ENCODE data around the gene HIPK1. TPM values are rescaled to one million over a fixed set of nuclear protein-coding genes. Genes with fewer than 3 reads are reported as not detected.

HIPK1 gene
- total and polyA plus RNA-seq, 2 experiments from 2014 or later: 8.7 to 31.6 TPM

- H3K4me3 ChIP-seq: peak overlapping the region; percentile 95
- WGBS (ENCODE audit: low lambda C conversion rate, missing lambda C conversion rate): 20% methylated on average over 6 of the region's 6 CpGs
- DNase-seq (ENCODE audit: low spot score): peak; percentile 24
- TF ChIP-seq EZH2phosphoT487 (IDR thresholded peaks at IDR 0.05; ENCODE audit: low read depth, severe bottlenecking, unreplicated experiment): no peak
- TF ChIP-seq CTCF (IDR thresholded peaks at IDR 0.05; ENCODE audit: poor library complexity): no peak
- no peak for TF ChIP-seq EZH2 (IDR thresholded peaks at IDR 0.05; ENCODE audit: borderline replicate concordance)
- peak overlapping the region; percentile 98 for H3K27ac ChIP-seq
- H3K79me2 ChIP-seq: peaks cover 37% of the 10 kb centered on the region
- H3K9me3 ChIP-seq (ENCODE audit: low read depth): no peaks in the 10 kb centered on the region
- no peaks in the 10 kb centered on the region for H3K9me2 ChIP-seq (replicated peaks; ENCODE audit: insufficient read depth)
- peaks cover 17% of the 10 kb centered on the region for H4K20me1 ChIP-seq (ENCODE audit: insufficient read depth, poor library complexity, severe bottlenecking)
- peaks cover under 1% of the 10 kb centered on the region for H3K27me3 ChIP-seq
- H3K4me2 ChIP-seq: peak overlapping the region; percentile 80
- peak overlapping the region; percentile 94 for H2AFZ ChIP-seq
- H3K4me1 ChIP-seq (ENCODE audit: insufficient read depth): peaks cover 27% of the 10 kb centered on the region
- H3K36me3 ChIP-seq (replicated peaks; ENCODE audit: insufficient read depth, low read depth): no peaks in the 10 kb centered on the region
Observed at GRCh38 chr1:113928187-113928930, 765 bp upstream of the HIPK1 start.

DNA sequence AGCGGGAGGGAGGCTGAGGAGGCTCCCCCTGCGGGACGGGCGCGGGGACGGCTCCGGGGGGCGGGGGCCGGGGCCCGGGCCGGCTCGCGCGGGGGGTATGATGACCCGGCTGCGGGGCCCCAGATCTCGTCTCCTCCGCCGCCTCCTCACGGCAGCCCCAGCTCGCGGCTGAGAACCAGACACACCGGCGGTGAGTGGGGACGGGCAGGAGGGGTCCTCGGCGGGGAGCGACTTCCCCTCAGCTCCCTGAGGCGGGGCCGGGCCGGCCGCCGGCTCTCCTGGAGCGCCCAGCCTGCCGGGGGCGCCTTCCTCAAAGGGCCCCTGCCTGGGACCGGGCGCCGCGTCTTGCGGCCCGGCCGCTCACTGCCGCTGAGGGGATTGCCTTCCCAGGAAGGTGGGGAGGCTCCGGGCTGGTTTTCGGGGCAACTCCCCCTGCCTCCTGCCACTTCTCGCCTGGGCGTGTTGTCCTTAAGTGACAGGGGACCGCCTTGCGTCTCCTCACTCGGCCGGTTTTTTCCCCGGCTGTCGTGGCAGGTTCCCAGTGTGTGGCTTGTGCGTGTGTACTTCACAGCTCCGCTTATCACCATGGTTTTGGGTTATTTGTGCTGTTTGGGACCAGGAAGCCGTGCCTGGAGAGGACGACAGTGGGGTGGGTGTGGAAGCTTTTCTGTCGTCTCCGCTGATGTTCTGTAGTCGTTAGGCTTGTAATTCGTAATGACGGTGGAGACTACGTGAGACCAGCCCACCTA lies 800 bp downstream of the HIPK1 start:
- Histone ChIP-seq H3K27ac (peak overlapping the region; percentile 98), H3K4me1 (ENCODE audit: insufficient read depth) (peaks cover 27% of the 10 kb centered on the region), H3K27me3 (no peaks in the 10 kb centered on the region), H2AFZ (peak overlapping the region; percentile 67), H3K4me3 (peak overlapping the region; percentile 95), H3K4me2 (peak overlapping the region; percentile 87), H4K20me1 (ENCODE audit: insufficient read depth, poor library complexity, severe bottlenecking) (peaks cover 25% of the 10 kb centered on the region), H3K9me3 (ENCODE audit: low read depth) (no peaks in the 10 kb centered on the region), H3K9me2 (replicated peaks; ENCODE audit: insufficient read depth) (no peaks in the 10 kb centered on the region), H3K36me3 (replicated peaks; ENCODE audit: insufficient read depth, low read depth) (no peaks in the 10 kb centered on the region), H3K79me2 (peaks cover 53% of the 10 kb centered on the region)
- no peak for TF ChIP-seq EZH2 (IDR thresholded peaks at IDR 0.05; ENCODE audit: borderline replicate concordance)
- peak; percentile 21 for TF ChIP-seq CTCF (IDR thresholded peaks at IDR 0.05; ENCODE audit: poor library complexity)
- DNase-seq (ENCODE audit: low spot score): peak; percentile 79
- WGBS (ENCODE audit: low lambda C conversion rate, missing lambda C conversion rate): 1% methylated on average over 44 of the region's 64 CpGs

- Histone ChIP-seq H3K4me2 (peak overlapping the region; percentile 87), H3K36me3 (replicated peaks; ENCODE audit: insufficient read depth, low read depth) (no peaks in the 10 kb centered on the region), H3K27ac (peak overlapping the region; percentile 98), H4K20me1 (ENCODE audit: insufficient read depth, poor library complexity, severe bottlenecking) (peaks cover 28% of the 10 kb centered on the region), H3K9me3 (ENCODE audit: low read depth) (no peaks in the 10 kb centered on the region), H3K79me2 (peaks cover 60% of the 10 kb centered on the region), H2AFZ (peak overlapping the region; percentile 67), H3K9me2 (replicated peaks; ENCODE audit: insufficient read depth) (no peaks in the 10 kb centered on the region), H3K4me1 (ENCODE audit: insufficient read depth) (peaks cover 27% of the 10 kb centered on the region), H3K4me3 (peak overlapping the region; percentile 95), H3K27me3 (no peaks in the 10 kb centered on the region)
- TF ChIP-seq CTCF (IDR thresholded peaks at IDR 0.05; ENCODE audit: poor library complexity) (no peak), EZH2 (IDR thresholded peaks at IDR 0.05; ENCODE audit: borderline replicate concordance) (no peak), EZH2phosphoT487 (IDR thresholded peaks at IDR 0.05; ENCODE audit: low read depth, severe bottlenecking, unreplicated experiment) (no peak)
- WGBS (ENCODE audit: low lambda C conversion rate, missing lambda C conversion rate): 5% methylated on average over 8 of the region's 8 CpGs
- DNase-seq (ENCODE audit: low spot score): peak; percentile 66
Observed at GRCh38 chr1:113930499-113931161, 1.5 kb downstream of the HIPK1 start.

Data from hepatocyte (in vitro differentiated cells).